Measurements from ENCODE around the gene C10orf88. TPM values are rescaled to one million over a fixed set of nuclear protein-coding genes. Genes with fewer than 3 reads are reported as not detected.

C10orf88 gene
- total and polyA plus RNA-seq, 12 donors: 3.8 to 14.3 (median 7.3) TPM

- 96 to 100% (median 100%) methylated on average over 1 of the region's 1 CpG for WGBS, 4 donors
- TF ChIP-seq, protein P1, sequence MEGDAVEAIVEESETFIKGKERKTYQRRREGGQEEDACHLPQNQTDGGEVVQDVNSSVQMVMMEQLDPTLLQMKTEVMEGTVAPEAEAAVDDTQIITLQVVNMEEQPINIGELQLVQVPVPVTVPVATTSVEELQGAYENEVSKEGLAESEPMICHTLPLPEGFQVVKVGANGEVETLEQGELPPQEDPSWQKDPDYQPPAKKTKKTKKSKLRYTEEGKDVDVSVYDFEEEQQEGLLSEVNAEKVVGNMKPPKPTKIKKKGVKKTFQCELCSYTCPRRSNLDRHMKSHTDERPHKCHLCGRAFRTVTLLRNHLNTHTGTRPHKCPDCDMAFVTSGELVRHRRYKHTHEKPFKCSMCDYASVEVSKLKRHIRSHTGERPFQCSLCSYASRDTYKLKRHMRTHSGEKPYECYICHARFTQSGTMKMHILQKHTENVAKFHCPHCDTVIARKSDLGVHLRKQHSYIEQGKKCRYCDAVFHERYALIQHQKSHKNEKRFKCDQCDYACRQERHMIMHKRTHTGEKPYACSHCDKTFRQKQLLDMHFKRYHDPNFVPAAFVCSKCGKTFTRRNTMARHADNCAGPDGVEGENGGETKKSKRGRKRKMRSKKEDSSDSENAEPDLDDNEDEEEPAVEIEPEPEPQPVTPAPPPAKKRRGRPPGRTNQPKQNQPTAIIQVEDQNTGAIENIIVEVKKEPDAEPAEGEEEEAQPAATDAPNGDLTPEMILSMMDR (IDR thresholded peaks at IDR 0.05): no peak
- TF ChIP-seq POLR2A (IDR thresholded peaks at IDR 0.05): no peak
- Histone ChIP-seq H3K27ac (no peak overlapping the region), H3K36me3 (replicated peaks in 1 of 2) (no peaks in the 10 kb centered on the region), H3K27me3 (no peaks in the 10 kb centered on the region), H3K9me3 (replicated peaks in 1 of 3) (no peaks in the 10 kb centered on the region), H3K4me3 (no peak overlapping the region), H3K4me1 (replicated peaks in 1 of 2) (peaks cover 0 to 18% of the 10 kb centered on the region in 2 donors)
- intact Hi-C loops (cut with DNase I): no loop called here
- no peak for DNase-seq
Observed at GRCh38 chr10:122955892-122956291, 1.9 kb upstream of the C10orf88 start.

DNA sequence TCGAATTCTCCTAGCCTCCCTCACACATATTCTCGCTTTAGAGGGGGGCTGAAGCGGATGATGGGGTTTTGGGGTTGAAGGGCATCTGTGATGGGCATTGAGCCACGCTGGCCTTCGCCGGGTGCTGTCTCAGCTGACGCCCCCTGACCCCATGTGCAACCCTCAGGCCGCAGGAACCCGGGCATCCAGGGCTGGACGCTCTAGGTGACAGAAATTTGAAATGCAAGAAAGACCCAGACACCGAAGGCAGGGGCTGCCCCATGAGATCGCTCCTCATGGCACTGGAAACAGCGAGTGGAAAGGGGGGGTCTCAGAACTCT lies 664 bp upstream of the C10orf88 start:
- peaks cover 0 to 18% of the 10 kb centered on the region in 2 donors for H3K4me1 ChIP-seq (replicated peaks in 1 of 2)
- intact Hi-C loops (cut with DNase I): no loop called here
- 62 to 71% (median 68%) methylated on average over 13 of the region's 13 CpGs for WGBS, 4 donors
- no peaks in the 10 kb centered on the region for H3K27me3 ChIP-seq
- peak overlapping the region in 1 of 4 donors; percentile 78 for H3K4me3 ChIP-seq
- peak in 3 of 7 donors; percentile 13 to 55 (median 26) for DNase-seq
- TF ChIP-seq, protein P1 (IDR thresholded peaks at IDR 0.05): no peak
- TF ChIP-seq POLR2A (IDR thresholded peaks at IDR 0.05): no peak
- H3K27ac ChIP-seq: peak overlapping the region in 1 of 5 donors; percentile 42
- no peaks in the 10 kb centered on the region for H3K9me3 ChIP-seq (replicated peaks in 1 of 3)
- H3K36me3 ChIP-seq (replicated peaks in 1 of 2): no peaks in the 10 kb centered on the region

- Histone ChIP-seq H3K27ac (no peak overlapping the region), H3K27me3 (no peaks in the 10 kb centered on the region), H3K4me3 (no peak overlapping the region), H3K36me3 (replicated peaks in 1 of 2) (peaks cover 0 to 12% of the 10 kb centered on the region in 2 donors), H3K4me1 (replicated peaks in 1 of 2) (peaks cover 0 to 15% of the 10 kb centered on the region in 2 donors), H3K9me3 (replicated peaks in 1 of 3) (no peaks in the 10 kb centered on the region)
- TF ChIP-seq POLR2A (IDR thresholded peaks at IDR 0.05): no peak
- TF ChIP-seq, protein P1 (IDR thresholded peaks at IDR 0.05): no peak
- 96 to 98% (median 97%) methylated on average over 3 of the region's 3 CpGs for WGBS, 4 donors
- intact Hi-C loops (cut with DNase I): no loop called here
- DNase-seq: no peak
Observed at GRCh38 chr10:122949296-122949695, 4.7 kb downstream of the C10orf88 start.

GRCh38 chr10:122939856-122940543 lies 14.0 kb downstream of the C10orf88 start:
- Histone ChIP-seq H3K9me3 (replicated peaks in 1 of 3) (no peaks in the 10 kb centered on the region), H3K4me1 (replicated peaks in 1 of 2) (peaks cover 0 to 6% of the 10 kb centered on the region in 2 donors), H3K27me3 (no peaks in the 10 kb centered on the region), H3K27ac (no peak overlapping the region), H3K4me3 (no peak overlapping the region), H3K36me3 (replicated peaks in 1 of 2) (peaks cover 0 to 13% of the 10 kb centered on the region in 2 donors)
- intact Hi-C loops (cut with DNase I): no loop called here
- TF ChIP-seq, protein P1 (IDR thresholded peaks at IDR 0.05): no peak
- TF ChIP-seq POLR2A (IDR thresholded peaks at IDR 0.05): no peak
- WGBS, 4 donors: 82 to 94% (median 86%) methylated on average over 1 of the region's 1 CpG
- DNase-seq: no peak

All from adrenal gland (tissue), 12 donors.